ENCODE data around the gene LAMB4.

- TF ChIP-seq, protein P1, sequence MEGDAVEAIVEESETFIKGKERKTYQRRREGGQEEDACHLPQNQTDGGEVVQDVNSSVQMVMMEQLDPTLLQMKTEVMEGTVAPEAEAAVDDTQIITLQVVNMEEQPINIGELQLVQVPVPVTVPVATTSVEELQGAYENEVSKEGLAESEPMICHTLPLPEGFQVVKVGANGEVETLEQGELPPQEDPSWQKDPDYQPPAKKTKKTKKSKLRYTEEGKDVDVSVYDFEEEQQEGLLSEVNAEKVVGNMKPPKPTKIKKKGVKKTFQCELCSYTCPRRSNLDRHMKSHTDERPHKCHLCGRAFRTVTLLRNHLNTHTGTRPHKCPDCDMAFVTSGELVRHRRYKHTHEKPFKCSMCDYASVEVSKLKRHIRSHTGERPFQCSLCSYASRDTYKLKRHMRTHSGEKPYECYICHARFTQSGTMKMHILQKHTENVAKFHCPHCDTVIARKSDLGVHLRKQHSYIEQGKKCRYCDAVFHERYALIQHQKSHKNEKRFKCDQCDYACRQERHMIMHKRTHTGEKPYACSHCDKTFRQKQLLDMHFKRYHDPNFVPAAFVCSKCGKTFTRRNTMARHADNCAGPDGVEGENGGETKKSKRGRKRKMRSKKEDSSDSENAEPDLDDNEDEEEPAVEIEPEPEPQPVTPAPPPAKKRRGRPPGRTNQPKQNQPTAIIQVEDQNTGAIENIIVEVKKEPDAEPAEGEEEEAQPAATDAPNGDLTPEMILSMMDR (IDR thresholded peaks at IDR 0.05) = no peak
- TF ChIP-seq POLR2A (IDR thresholded peaks at IDR 0.05) = no peak
Measured at GRCh38 chr7:108099713-108100112, 30.4 kb downstream of the LAMB4 start.

Measured in body of pancreas (tissue), 4 donors.